Measurements from ENCODE around the gene OSBPL2. TPM values are rescaled to one million over a fixed set of nuclear protein-coding genes. Genes with fewer than 3 reads are reported as not detected.

OSBPL2 gene
- total RNA-seq, 1 donor from 2014 or later = 55.3 TPM

DNA sequence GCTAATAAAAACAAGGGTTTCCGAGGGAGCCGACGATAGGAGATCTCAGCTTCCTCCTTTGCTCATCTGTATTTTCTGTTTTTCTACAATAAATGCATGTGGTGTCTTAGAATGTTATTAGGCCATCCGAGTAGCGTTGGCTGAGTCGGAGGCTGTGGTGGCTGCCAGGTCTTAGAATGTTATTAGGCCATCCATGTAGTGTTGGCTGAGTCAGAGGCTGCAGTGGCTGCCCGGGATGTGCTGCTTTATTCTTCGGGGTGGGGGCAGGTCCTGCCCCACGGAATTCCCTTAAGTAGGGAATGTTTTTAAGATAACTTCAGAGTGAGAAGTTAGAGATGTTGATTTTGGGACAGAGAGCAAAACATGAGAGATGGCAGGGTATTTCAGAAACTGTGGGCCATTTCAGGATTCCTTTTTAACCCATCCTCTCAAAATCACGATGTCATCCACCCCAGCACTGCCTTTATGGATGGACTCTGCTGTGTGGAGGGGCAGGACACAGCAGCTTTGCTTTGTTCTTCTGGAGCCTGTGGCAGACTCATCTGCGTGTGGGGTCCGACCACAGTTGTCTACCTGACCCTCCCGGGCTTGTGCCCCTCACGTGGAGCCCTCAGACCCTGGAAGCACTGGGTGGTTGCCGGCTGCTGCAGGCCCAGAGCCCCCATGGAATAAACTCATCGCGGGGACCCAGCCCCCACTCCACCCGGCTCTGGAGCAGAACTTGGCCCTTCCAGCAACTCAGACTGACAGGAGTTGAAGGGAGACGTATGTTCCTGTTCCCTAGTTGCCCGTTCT is 20.4 kb downstream of the OSBPL2 start:
- intact Hi-C loops (cut with micrococcal nuclease) = no loop called here
- TF ChIP-seq, protein P1, sequence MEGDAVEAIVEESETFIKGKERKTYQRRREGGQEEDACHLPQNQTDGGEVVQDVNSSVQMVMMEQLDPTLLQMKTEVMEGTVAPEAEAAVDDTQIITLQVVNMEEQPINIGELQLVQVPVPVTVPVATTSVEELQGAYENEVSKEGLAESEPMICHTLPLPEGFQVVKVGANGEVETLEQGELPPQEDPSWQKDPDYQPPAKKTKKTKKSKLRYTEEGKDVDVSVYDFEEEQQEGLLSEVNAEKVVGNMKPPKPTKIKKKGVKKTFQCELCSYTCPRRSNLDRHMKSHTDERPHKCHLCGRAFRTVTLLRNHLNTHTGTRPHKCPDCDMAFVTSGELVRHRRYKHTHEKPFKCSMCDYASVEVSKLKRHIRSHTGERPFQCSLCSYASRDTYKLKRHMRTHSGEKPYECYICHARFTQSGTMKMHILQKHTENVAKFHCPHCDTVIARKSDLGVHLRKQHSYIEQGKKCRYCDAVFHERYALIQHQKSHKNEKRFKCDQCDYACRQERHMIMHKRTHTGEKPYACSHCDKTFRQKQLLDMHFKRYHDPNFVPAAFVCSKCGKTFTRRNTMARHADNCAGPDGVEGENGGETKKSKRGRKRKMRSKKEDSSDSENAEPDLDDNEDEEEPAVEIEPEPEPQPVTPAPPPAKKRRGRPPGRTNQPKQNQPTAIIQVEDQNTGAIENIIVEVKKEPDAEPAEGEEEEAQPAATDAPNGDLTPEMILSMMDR (IDR thresholded peaks at IDR 0.05; ENCODE audit: borderline replicate concordance) = no peak
- no peak overlapping the region for H3K4me3 ChIP-seq
- no peak for DNase-seq
- peaks cover 32% of the 10 kb centered on the region for H3K4me1 ChIP-seq
- no peak overlapping the region for H3K27ac ChIP-seq (replicated peaks)
- H3K9me3 ChIP-seq (replicated peaks) = no peaks in the 10 kb centered on the region
- H3K27me3 ChIP-seq (ENCODE audit: low read depth) = no peaks in the 10 kb centered on the region
- peaks cover 65% of the 10 kb centered on the region for H3K36me3 ChIP-seq

DNA sequence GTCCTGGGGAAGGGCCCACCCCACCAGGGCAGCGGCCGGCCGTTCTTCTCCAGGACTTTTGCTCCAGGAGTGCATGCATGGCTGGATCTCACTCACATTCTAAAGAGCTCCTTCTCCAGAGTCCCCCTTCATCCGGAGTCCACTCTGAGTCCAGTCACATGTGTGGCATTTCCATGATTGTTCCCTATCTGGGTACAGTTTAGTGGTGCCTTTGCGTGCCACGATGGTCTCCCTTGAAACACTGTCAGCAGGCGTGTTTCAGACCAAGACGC is 20.9 kb downstream of the OSBPL2 start:
- intact Hi-C loops (cut with micrococcal nuclease) = no loop called here
- H3K27ac ChIP-seq (replicated peaks) = no peak overlapping the region

DNA sequence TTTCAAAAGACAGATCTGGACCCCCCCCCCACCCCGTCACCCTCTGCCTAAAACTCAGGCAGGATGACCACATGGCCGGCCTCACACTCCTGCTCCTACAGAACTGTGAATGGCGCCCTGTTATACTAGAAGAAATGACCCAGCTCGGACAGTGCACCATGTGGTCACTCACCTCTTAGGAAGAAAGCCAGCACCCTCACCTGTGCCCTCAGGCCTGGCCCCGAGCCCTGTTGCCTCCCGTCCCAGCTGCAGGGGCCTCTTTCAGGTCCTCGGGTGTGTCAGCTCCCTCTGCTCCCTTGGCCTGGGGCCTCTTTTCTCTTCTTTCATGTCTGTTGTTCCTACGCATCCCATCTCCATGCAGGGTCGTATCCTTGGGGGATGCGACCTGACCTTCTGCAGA is 23.7 kb downstream of the OSBPL2 start:
- peaks cover 7% of the 10 kb centered on the region for H3K9me3 ChIP-seq (replicated peaks)
- peaks cover 25% of the 10 kb centered on the region for H3K4me1 ChIP-seq
- no peaks in the 10 kb centered on the region for H3K27me3 ChIP-seq (ENCODE audit: low read depth)
- H3K4me3 ChIP-seq = no peak overlapping the region
- TF ChIP-seq, protein P1 (IDR thresholded peaks at IDR 0.05; ENCODE audit: borderline replicate concordance) = no peak
- H3K27ac ChIP-seq (replicated peaks) = no peak overlapping the region
- no peak for DNase-seq
- H3K36me3 ChIP-seq = peaks cover 82% of the 10 kb centered on the region
- intact Hi-C loops (cut with micrococcal nuclease) = no loop called here

More for the DNA sequence above, 20.9 kb downstream of the OSBPL2 start:
- Histone ChIP-seq H3K36me3 (peaks cover 71% of the 10 kb centered on the region), H3K4me1 (peaks cover 27% of the 10 kb centered on the region), H3K9me3 (replicated peaks) (no peaks in the 10 kb centered on the region), H3K4me3 (no peak overlapping the region), H3K27me3 (ENCODE audit: low read depth) (no peaks in the 10 kb centered on the region)
- TF ChIP-seq, protein P1 (IDR thresholded peaks at IDR 0.05; ENCODE audit: borderline replicate concordance) = no peak
- no peak for DNase-seq

DNA sequence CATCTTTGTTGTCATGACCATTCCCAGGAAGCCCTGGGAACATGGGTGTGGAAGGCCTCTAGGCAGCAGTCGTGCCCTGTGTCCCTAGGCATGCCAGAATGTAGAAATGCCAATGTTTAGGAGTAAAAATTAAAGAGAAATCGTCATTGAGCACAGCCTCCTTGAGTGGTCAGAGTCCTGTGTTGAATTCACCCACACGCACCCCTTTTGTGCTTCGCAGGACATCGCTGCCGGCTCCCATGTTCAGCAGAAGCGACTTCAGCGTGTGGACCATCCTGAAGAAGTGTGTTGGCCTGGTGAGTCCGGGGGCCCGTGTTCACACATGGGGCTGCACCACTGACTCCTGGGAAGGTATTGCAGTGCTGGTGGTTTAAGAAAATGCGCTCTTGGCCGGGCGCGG is 25.1 kb downstream of the OSBPL2 start:
- TF ChIP-seq, protein P1 (IDR thresholded peaks at IDR 0.05; ENCODE audit: borderline replicate concordance) = no peak
- H3K36me3 ChIP-seq = peaks cover 80% of the 10 kb centered on the region
- peaks cover 7% of the 10 kb centered on the region for H3K9me3 ChIP-seq (replicated peaks)
- intact Hi-C loops (cut with micrococcal nuclease) = no loop called here
- no peaks in the 10 kb centered on the region for H3K27me3 ChIP-seq (ENCODE audit: low read depth)
- no peak overlapping the region for H3K4me3 ChIP-seq
- no peak for DNase-seq
- H3K27ac ChIP-seq (replicated peaks) = no peak overlapping the region
- peaks cover 28% of the 10 kb centered on the region for H3K4me1 ChIP-seq

DNA sequence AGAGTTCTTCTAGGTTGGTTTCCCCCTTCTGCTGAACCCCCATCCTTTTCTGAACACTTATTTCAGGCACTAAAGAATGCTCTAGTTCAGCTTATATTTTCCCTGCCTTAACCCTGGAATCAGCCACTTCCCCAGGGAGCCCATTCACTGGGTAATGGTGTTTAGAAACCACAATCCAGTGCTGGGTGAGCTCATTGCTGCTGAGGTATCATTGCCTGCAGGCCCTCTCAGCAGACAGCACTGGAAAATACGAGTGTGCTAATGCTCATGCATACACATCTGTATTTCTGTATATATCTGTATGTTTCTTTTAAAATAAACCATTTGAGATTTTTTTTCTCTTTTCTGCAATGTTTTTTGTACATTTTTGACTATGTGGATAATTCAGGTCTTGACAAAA is 27.0 kb downstream of the OSBPL2 start:
- TF ChIP-seq, protein P1 (IDR thresholded peaks at IDR 0.05; ENCODE audit: borderline replicate concordance) = no peak
- Histone ChIP-seq H3K4me1 (peaks cover 32% of the 10 kb centered on the region), H3K36me3 (peaks cover 81% of the 10 kb centered on the region), H3K9me3 (replicated peaks) (peaks cover 7% of the 10 kb centered on the region), H3K27me3 (ENCODE audit: low read depth) (no peaks in the 10 kb centered on the region), H3K4me3 (no peak overlapping the region), H3K27ac (replicated peaks) (no peak overlapping the region)
- no peak for DNase-seq
- intact Hi-C loops (cut with micrococcal nuclease) = no loop called here

All from left ventricle myocardium inferior (tissue), 1 donor.